GM21526 (cell line): ENCODE measurements around the gene IQGAP2.
"Not testable (repeated sequence)": the region's sequence is repeated elsewhere in the genome, so short reads cannot be mapped to it uniquely, and the experiment has no call there.

Experiments used
- ATAC-seq: cut with Tn5 transposase; IDR thresholded peaks from one replicate; pipeline ENCODE4 v1.9.1; 2021; ENCODE audit warnings: moderate library complexity; ENCODE audit not compliant: unreplicated experiment, low FRiP score

IQGAP2 gene

DNA sequence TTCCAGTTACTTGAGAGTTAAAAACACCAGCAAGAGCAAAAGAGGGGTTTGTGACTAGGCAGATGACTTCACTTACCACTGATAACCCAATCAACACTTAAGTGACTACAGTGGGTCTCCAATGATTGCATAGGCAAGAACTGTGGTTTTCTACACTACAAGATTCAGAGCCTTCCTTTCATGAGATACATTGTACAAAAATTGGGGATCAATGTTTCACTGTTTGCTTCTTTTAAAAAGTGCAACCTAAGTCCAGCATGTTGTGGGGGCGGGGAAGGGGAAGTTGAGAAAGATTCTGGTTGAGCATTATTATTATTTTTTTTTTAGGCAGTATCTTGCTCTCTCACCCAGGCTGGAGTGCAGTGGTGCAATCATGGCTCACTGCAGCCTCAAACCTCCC, 3.6 kb downstream of the IQGAP2 start:
- ATAC-seq: no peak

GRCh38 chr5:76408104-76408654, 5.1 kb downstream of the IQGAP2 start:
- no peak for ATAC-seq

GRCh38 chr5:76412511-76412910, 9.4 kb downstream of the IQGAP2 start:
- ATAC-seq: no peak

- ATAC-seq: no peak
Observed at GRCh38 chr5:76413746-76414145, 10.7 kb downstream of the IQGAP2 start.

DNA sequence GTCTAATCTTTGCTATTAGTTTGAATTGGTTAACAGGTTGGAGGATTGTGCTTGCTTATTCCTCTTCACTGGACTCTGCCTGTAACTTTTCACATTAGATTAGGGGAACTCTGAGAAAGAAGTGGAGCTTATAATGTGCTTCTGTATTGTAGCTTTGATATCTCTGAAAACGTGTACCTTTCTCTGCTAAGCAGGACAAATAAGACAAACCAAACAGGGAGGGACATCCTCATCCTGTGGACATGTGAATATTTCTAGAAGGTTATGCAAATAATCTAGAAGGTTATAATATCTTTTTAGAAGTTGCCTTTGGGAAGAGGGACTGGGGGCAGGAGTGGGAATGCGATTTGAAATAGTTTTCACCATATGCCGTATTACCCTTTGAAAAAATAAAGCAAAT, 11.7 kb downstream of the IQGAP2 start:
- no peak for ATAC-seq

DNA sequence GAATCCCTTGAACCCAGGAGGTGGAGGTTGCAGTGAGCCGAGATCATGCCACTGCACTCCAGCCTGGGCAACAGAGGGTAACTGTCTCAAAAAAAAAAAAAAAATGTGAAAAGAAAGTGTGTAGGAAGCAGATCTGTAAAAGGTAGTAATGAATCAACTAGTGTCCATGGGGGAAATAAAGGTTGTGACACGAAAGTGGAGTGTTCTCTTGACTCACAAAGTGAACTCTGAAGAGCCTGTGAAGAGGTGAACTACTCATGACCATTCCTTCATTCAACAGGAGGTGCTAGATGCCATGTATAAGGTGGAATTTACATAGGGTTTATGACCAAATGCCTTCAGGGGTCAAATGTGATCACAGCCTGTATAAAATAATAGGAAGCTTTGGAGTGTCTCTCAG, 12.8 kb downstream of the IQGAP2 start:
- ATAC-seq: no peak

DNA sequence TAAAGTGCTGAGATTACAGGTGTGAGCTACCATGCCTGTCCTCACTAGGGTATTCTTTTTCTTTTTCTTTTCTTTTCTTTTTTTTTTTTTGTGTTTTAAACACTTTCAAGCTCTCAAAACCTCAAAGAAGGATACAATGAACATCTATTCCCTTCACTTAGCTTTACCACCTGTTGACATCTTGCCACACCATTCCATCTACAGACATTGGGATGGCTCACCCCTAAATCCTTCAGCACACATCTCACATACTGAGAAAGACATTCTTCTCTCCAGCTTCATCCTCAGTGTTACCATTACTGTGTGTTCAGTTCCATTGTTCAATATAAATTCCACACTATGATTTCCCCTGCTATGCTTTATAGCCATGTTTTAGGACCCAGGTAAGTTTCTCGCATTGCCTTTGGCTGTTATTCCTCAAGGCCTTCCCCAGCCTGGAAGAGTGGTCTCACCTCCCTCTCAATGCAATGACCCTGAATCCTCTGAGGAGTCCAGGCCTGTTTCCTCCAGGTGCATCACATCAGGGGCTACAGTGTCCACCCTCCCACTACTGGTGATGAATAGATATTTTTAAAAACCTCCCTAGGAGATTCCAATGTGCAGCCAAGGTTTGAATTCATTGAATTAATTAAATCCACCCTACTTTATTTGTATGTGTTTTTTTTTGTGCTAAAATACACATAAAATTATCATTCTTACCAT, 16.7 kb downstream of the IQGAP2 start:
- no peak for ATAC-seq

DNA sequence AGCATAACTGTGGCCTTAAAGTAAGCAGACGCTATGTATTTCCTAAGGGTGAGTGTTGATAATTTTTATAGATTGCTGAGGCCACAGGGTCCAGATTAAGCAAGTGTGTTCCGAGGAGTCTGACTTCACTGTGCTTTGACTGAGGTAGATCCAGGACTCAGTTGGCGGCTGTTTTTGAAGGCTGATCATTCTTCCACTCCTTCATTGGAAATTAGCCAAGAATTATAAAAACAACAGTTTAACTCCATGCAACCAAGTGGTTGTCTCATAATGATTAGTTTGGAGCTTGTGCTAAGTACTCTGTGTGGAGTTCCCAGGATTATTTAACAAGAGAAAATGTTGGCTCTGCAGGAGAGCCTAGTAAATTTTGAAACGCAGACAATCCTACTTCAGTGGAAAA, 19.1 kb downstream of the IQGAP2 start:
- ATAC-seq: no peak

- no peak for ATAC-seq
Observed at GRCh38 chr5:76422742-76423141, 19.7 kb downstream of the IQGAP2 start.

GRCh38 chr5:76425146-76425545, 22.1 kb downstream of the IQGAP2 start:
- no peak for ATAC-seq

- no peak for ATAC-seq
Observed at GRCh38 chr5:76425928-76426804, 23.1 kb downstream of the IQGAP2 start.

- no peak for ATAC-seq
Observed at GRCh38 chr5:76427206-76428140, 24.4 kb downstream of the IQGAP2 start.

- ATAC-seq: not testable (repeated sequence)
Observed at GRCh38 chr5:76428550-76428949, 25.5 kb downstream of the IQGAP2 start.

GRCh38 chr5:76433261-76433660, 30.2 kb downstream of the IQGAP2 start:
- no peak for ATAC-seq

- not testable (repeated sequence) for ATAC-seq
Observed at GRCh38 chr5:76437507-76437906, 34.4 kb downstream of the IQGAP2 start.

DNA sequence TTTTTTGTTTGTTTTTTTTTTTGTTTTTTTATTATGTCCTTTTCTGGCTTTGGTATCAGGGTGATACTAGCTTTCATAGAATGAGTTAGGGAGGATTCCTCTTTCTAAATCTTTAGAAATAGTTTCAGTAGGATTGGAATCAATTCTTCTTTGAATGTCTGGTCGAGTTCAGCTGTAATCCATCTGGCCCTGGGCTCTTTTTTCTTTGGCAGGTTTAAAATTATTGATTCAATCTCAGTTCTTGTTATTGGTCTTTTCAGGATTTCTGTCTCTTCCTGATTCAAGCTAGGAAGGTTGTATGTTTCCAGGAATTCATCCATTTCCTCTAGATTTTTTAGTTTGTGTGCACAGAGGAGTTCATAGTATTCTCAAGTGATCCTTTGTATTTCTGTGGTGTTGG, 34.9 kb downstream of the IQGAP2 start:
- no peak for ATAC-seq

DNA sequence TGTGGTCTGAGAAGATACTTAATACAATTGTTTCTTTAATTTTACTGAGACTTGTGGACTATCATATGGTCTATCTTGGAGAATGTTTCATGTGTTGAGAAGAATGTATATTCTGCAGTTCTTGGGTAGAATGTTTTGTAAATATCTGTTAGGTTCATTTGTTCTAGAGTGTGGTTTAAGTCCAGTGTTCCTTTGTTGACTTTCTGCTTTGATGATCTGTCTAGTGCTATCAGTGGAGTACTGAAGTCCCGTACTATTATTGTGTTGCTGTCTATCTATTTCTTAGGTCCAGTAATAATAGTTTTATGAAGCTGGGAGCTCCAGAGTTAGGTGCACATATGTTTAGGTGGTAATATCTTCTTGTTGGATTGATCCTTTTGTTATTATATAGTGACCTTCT, 36.1 kb downstream of the IQGAP2 start:
- ATAC-seq: no peak

DNA sequence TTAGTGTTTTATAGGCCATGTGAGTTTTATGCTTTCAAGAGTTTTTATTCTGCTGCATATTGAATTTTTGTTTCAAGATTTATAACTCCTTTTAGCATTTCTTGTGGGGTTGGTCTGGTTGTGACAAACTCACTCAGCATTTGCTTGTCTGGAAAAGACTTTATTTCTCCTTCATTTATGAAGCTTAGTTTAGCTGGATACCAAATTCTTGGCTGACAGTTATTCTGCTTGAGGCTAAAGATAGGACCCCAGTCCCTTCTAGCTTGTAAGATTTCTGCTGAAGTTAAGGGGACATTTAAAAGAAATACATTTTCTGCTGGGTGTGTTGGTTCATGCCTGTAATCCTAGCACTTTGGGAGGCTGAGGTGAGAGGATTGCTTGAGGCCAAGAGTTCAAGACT, 36.8 kb downstream of the IQGAP2 start:
- ATAC-seq: no peak

- no peak for ATAC-seq
Observed at GRCh38 chr5:76441101-76441500, 38.0 kb downstream of the IQGAP2 start.

DNA sequence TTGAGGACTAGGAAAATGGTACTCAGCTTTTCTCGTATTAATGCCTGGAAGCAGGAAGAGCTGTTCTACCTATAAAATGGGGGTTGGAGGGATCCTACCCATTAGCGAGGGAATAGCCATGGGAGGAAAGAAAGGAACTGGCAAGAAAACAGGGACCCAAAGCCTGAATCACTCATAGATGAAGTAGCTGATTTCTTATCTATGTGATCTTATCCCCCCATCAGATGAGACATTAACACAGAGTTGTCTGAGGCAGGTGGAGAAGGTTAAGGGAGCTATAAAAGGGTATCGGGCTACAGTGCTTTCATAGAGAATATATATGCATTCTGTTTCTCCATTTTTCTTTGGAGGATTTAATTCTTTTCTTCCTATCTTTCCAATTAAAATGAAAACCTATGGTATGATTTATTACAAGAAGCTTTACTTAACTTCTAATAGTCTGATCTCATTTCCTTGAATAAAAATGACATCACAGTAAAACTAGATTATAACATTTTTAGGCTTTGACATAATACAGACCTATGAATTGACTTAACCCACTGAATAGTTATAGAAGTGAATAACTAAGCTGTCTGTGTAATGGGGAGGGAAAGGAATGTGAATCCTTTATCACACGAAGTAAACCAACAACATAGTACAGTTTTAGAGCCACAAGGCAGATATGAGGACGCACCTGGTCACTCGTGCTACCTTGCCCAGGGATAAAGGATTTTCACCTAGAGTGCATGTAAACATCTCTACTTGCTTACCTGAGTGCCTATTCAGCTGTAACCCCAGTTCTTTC, 39.0 kb downstream of the IQGAP2 start:
- no peak for ATAC-seq
